GM18909 (cell line): ENCODE data around the gene TMC8.

ENCODE experiments used
- ATAC-seq: cut with Tn5 transposase; IDR thresholded peaks from one replicate; pipeline ENCODE4 v1.9.1; 2021; ENCODE audit warnings: mild to moderate bottlenecking; ENCODE audit not compliant: unreplicated experiment, poor library complexity

Gene TMC8

GRCh38 chr17:78174870-78175642 is 44.5 kb downstream of the TMC8 start:
- ATAC-seq, result no peak

GRCh38 chr17:78175643-78175981 is 45.0 kb downstream of the TMC8 start:
- ATAC-seq, result no peak

GRCh38 chr17:78176548-78177025 is 46.0 kb downstream of the TMC8 start:
- peak; percentile 50 for ATAC-seq

GRCh38 chr17:78179372-78179771 is 48.8 kb downstream of the TMC8 start:
- ATAC-seq, result no peak

GRCh38 chr17:78180083-78180482 is 49.5 kb downstream of the TMC8 start:
- ATAC-seq, result no peak

GRCh38 chr17:78180508-78180907 is 49.9 kb downstream of the TMC8 start:
- ATAC-seq, result no peak

GRCh38 chr17:78182504-78182903 is 51.9 kb downstream of the TMC8 start:
- ATAC-seq, result no peak

GRCh38 chr17:78183916-78184315 is 53.3 kb downstream of the TMC8 start:
- ATAC-seq, result no peak

- no peak for ATAC-seq
Observed at GRCh38 chr17:78184351-78184750, 53.8 kb downstream of the TMC8 start.

GRCh38 chr17:78184868-78185267 is 54.3 kb downstream of the TMC8 start:
- ATAC-seq, result no peak

GRCh38 chr17:78185981-78186691 is 55.6 kb downstream of the TMC8 start:
- no peak for ATAC-seq

- ATAC-seq, result peak; percentile 94
Observed at GRCh38 chr17:78186692-78187595, 56.4 kb downstream of the TMC8 start, which contains the start of the genes AFMID and TK1. TSS of gene AFMID (plus strand) at chr17:78187362. CDS start at chr17:78187371, 9 bp downstream. TSS of gene TK1 (minus strand) at chr17:78187052. CDS start at chr17:78186994, 58 bp downstream.
